HepG2 (cell line): ENCODE results near the gene WNK1. TPM values are rescaled to one million over a fixed set of nuclear protein-coding genes. Genes with fewer than 3 reads are reported as not detected.

Source experiments
- ATAC-seq: fragments of 200-7000 bp; cut with Tn5 transposase; 3 replicates; pipeline ENCODE4 v1.9.1; 2020; ENCODE audit warnings: mild to moderate bottlenecking, moderate library complexity
- BruUV-seq: library from RNA; stranded (reverse); fragments of 400-500 nt; replicated peaks from 2 replicates; lab custom pipeline; 2021; lab: Mats Ljungman, UMichigan
- CTCF ChIA-PET: fragments of 300-600 bp; formaldehyde crosslinking; extraction: SDS; loops from one replicate; lab custom pipeline; 2021; ENCODE audit warnings: low total read pairs, inconsistent platforms, low intra/inter-chr PET ratio; lab: Yijun Ruan, JAX
- POLR2A ChIA-PET: fragments of 350-600 bp; sonication (Branson Sonifier 250); formaldehyde crosslinking; loops from one replicate; lab custom pipeline; 2020; ENCODE audit warnings: antibody characterized with exemption, inconsistent platforms; lab: Yijun Ruan, JAX
- DNase-seq: peaks from one replicate; pipeline ENCODE4 v3.0.0-alpha.2; 2015; ENCODE audit warnings: low spot score
- FAIRE-seq: peaks from 3 replicates; lab custom pipeline; 2011; peaks lifted over from hg19 to GRCh38; lab: Jason Lieb, UNC
- H2AFZ ChIP-seq: one replicate; pipeline ENCODE4 v1.6.1; 2011; ENCODE audit warnings: low read length, inconsistent platforms
- H3K27ac ChIP-seq: fragments of 300-600 bp; 3 replicates; pipeline ENCODE4 v1.8.0; 2011; ENCODE audit warnings: mixed run types, mild to moderate bottlenecking, mixed read lengths, low read length, inconsistent platforms; ENCODE audit not compliant: insufficient read depth; ENCODE audit errors: extremely low read length
- H3K27me3 ChIP-seq, 2 experiments: fragments of 200-600 bp in 1 of 2; 2 replicates in 1 of 2; 3 replicates in 1 of 2; pipeline versions ENCODE4 v1.6.0 to v1.8.0; 2011; ENCODE audit warnings: low read length in 2 of 2, mild to moderate bottlenecking in 2 of 2, moderate library complexity in 2 of 2, inconsistent platforms in 1 of 2; ENCODE audit not compliant: insufficient read depth in 2 of 2, control insufficient read depth in 1 of 2
- H3K36me3 ChIP-seq, 2 experiments: fragments of 200-600 bp in 1 of 2; replicated peaks in 1 of 2; 2 replicates in 1 of 2; 3 replicates in 1 of 2; pipeline versions ENCODE4 v1.5.1 to v1.8.0; 2011; ENCODE audit warnings: low read length in 2 of 2, inconsistent platforms in 1 of 2; ENCODE audit not compliant: insufficient read depth in 2 of 2, control insufficient read depth in 1 of 2
- H3K4me1 ChIP-seq: 2 replicates; pipeline ENCODE4 v1.5.1; 2012; ENCODE audit warnings: low read length, inconsistent platforms; ENCODE audit not compliant: insufficient read depth
- H3K4me2 ChIP-seq: 2 replicates; pipeline ENCODE4 v1.6.0; 2011; ENCODE audit warnings: low read depth, low read length, inconsistent platforms
- H3K4me3 ChIP-seq, 3 experiments: fragments of 200-600 bp in 1 of 3; sonication (generic), shearing (Covaris generic) in 1 of 3; replicated peaks in 1 of 3; 2 replicates each; pipeline ENCODE4 v1.5.1; 2011 to 2016; ENCODE audit warnings: low read length in 3 of 3, inconsistent platforms in 2 of 3, low read depth in 2 of 3, mild to moderate bottlenecking in 2 of 3, control low read depth in 1 of 3, mixed read lengths in 1 of 3; ENCODE audit not compliant: insufficient read depth in 1 of 3
- H3K79me2 ChIP-seq: one replicate; pipeline ENCODE4 v1.6.1; 2011; ENCODE audit warnings: low read length, inconsistent platforms; ENCODE audit not compliant: insufficient read depth
- H3K9ac ChIP-seq: 2 replicates; pipeline ENCODE4 v1.6.0; 2011; ENCODE audit warnings: mild to moderate bottlenecking, low read depth, low read length, inconsistent platforms; ENCODE audit not compliant: insufficient read depth
- H3K9me3 ChIP-seq: 2 replicates; pipeline ENCODE4 v1.5.1; 2012; ENCODE audit warnings: mild to moderate bottlenecking, low read length
- H4K20me1 ChIP-seq: 2 replicates; pipeline ENCODE4 v1.6.0; 2011; ENCODE audit warnings: inconsistent platforms, mild to moderate bottlenecking, low read length, moderate library complexity; ENCODE audit not compliant: insufficient read depth
- CBX2 ChIP-seq, 2 experiments: fragments of 200-600 bp in 1 of 2; sonication (generic); formaldehyde crosslinking in 1 of 2; IDR thresholded peaks; 2 replicates each; pipeline versions ENCODE4 v1.7.0 to v1.8.1; 2018 to 2022; ENCODE audit warnings: low read depth in 2 of 2, low read length in 1 of 2, mild to moderate bottlenecking in 1 of 2, missing genetic modification reagents in 1 of 2
- JDP2 ChIP-seq: sonication (generic); formaldehyde crosslinking; IDR thresholded peaks from 2 replicates; pipeline ENCODE4 v1.8.1; 2022; ENCODE audit warnings: missing genetic modification reagents, borderline replicate concordance
- JUN ChIP-seq: sonication (generic); formaldehyde crosslinking; IDR thresholded peaks from 2 replicates; pipeline ENCODE4 v1.4.0; 2020; ENCODE audit warnings: mild to moderate bottlenecking, missing genetic modification reagents
- KLF12 ChIP-seq: sonication (generic); formaldehyde crosslinking; IDR thresholded peaks from 2 replicates; pipeline ENCODE4 v1.4.0; 2020; ENCODE audit warnings: missing genetic modification reagents, borderline replicate concordance
- NAIF1 ChIP-seq: sonication (generic); formaldehyde crosslinking; IDR thresholded peaks from 2 replicates; pipeline ENCODE4 v1.5.0; 2020; ENCODE audit warnings: mild to moderate bottlenecking, missing genetic modification reagents, borderline replicate concordance
- YEATS4 ChIP-seq: sonication (generic); formaldehyde crosslinking; IDR thresholded peaks from 2 replicates; pipeline ENCODE4 v1.4.0; 2020; ENCODE audit warnings: missing genetic modification reagents, borderline replicate concordance
- ZFX ChIP-seq: sonication (generic); formaldehyde crosslinking; IDR thresholded peaks from 2 replicates; pipeline ENCODE4 v1.4.0; 2020; ENCODE audit warnings: mild to moderate bottlenecking, low read depth, missing genetic modification reagents, moderate library complexity
- ZNF224 ChIP-seq: sonication (generic); formaldehyde crosslinking; IDR thresholded peaks from 2 replicates; pipeline ENCODE4 v1.5.0; 2020; ENCODE audit warnings: mild to moderate bottlenecking, missing genetic modification reagents
- ZNF468 ChIP-seq: sonication (generic); formaldehyde crosslinking; IDR thresholded peaks from 2 replicates; pipeline ENCODE4 v1.8.0; 2022; ENCODE audit warnings: mild to moderate bottlenecking, moderate library complexity, missing genetic modification reagents
- ZNF484 ChIP-seq: sonication (generic); formaldehyde crosslinking; IDR thresholded peaks from 2 replicates; pipeline ENCODE4 v1.5.1; 2020; ENCODE audit warnings: mild to moderate bottlenecking, low read depth, missing genetic modification reagents, borderline replicate concordance
- ZNF614 ChIP-seq: IDR thresholded peaks from 2 replicates; pipeline ENCODE4 v1.6.1; 2018; ENCODE audit warnings: missing biosample characterization, missing genetic modification reagents, inconsistent platforms, borderline replicate concordance
- WGBS: methylation state at CpG from one replicate; pipeline ENCODE4 v1.1.6; 2017; ENCODE audit warnings: low lambda C conversion rate; 5-methylcytosine and 5-hydroxymethylcytosine counted together
- in situ Hi-C: cut with HindIII; loops from 2 replicates; pipeline ENCODE4 v1.10.0; 2017; ENCODE audit warnings: low pct_unique_long_range_greater_than_20kb; ENCODE audit not compliant: extremely low pct_ligation_motif_present
- intact Hi-C: fragments of 100-400 bp; cut with micrococcal nuclease; formaldehyde crosslinking; loops from one replicate; pipeline ENCODE4 v1.10.0; 2022; ENCODE audit not compliant: unreplicated experiment
- polyA plus RNA-seq, 8 experiments: library from polyadenylated mRNA; depleted of rRNA in 3 of 8; stranded (reverse) in 7 of 8; unstranded in 1 of 8; fragments of >200 nt; fragmentation: Illumina TruSeq in 4 of 8; extraction: Trizol in 4 of 8; gene quantifications; 2 replicates each; pipeline versions ENCODE4 v1.2.1 to v1.2.3, GENCODE V29; 2011 to 2016; ENCODE audit warnings: low read depth in 4 of 8, missing spikeins in 1 of 8, mixed read lengths in 1 of 8; ENCODE audit not compliant: insufficient read depth in 1 of 8
- total RNA-seq, 5 experiments: library from RNA; depleted of rRNA; stranded (reverse); fragments of >200 nt; fragmentation: Illumina TruSeq; extraction: Trizol; gene quantifications; 2 replicates each; pipeline ENCODE4 v1.2.3, GENCODE V29; 2016; ENCODE audit warnings: low read depth in 1 of 5
- TF ChIP-seq, protein P1 (sequence below): sonication (generic); formaldehyde crosslinking; IDR thresholded peaks from 2 replicates; pipeline ENCODE4 v1.8.0; 2022; ENCODE audit warnings: mild to moderate bottlenecking, missing genetic modification reagents, moderate library complexity
- TF ChIP-seq, protein P2 (sequence below): IDR thresholded peaks from 2 replicates; pipeline ENCODE4 v1.6.1; 2016; ENCODE audit warnings: missing biosample characterization, missing genetic modification reagents, low read depth

WNK1 gene
- total and polyA plus RNA-seq, 2 of the 13 experiments (the other 11 are each of a cell fraction or from before 2014, with no cell fraction given) = 31.1 to 54.8 TPM

DNA sequence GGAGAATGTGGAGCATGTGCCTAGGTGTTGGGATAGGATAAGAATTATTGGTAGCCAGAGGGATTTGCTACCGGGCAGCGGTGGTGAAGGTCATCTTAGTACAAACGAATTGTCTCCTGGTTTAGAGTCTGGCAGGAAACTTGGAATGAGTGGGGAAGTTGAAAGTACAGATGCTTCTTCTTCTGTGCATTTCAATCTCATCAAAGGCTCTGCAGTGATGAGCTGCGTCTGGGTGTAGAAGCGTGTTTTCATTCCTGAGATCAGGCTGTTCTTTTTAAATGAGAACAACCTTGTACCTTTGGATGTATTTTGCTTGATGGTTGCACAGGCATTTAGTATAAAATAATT lies 2.1 kb downstream of the WNK1 start:
- in situ Hi-C loops = loop anchor here (5.0 to 10.0 kb wide), 2 partner anchors 140 to 182 kb away; no protein-coding TSS in a partner anchor
- no peak for ATAC-seq
- peak overlapping the region; percentile 84 for H3K27ac ChIP-seq
- WGBS = 0% methylated on average over 5 of the region's 5 CpGs
- no TSS peak for BruUV-seq
- intact Hi-C loops = loop anchor here (5.0 kb wide), 1 partner anchor 63 kb away; no protein-coding TSS in a partner anchor
- peak overlapping the region; percentile 80 for H3K9ac ChIP-seq
- peak overlapping the region; percentile 73 to 91 (median 88) for H3K4me3 ChIP-seq
- TF ChIP-seq JDP2 (no peak), JUN (CRISPR knock-in tag) (no peak), ZNF224 (CRISPR knock-in tag) (no peak), KLF12 (CRISPR knock-in tag) (no peak), NAIF1 (no peak), YEATS4 (CRISPR knock-in tag) (no peak), ZNF614 (CRISPR knock-in tag) (no peak), CBX2 (IDR thresholded peaks at IDR 0.05; ENCODE audit: low read depth, low read length) (no peak), CBX2 (CRISPR knock-in tag; IDR thresholded peaks at IDR 0.05; ENCODE audit: low read depth) (no peak), ZNF484 (no peak), ZNF468 (CRISPR knock-in tag) (no peak), ZFX (CRISPR knock-in tag) (no peak)
- TF ChIP-seq, protein P1, sequence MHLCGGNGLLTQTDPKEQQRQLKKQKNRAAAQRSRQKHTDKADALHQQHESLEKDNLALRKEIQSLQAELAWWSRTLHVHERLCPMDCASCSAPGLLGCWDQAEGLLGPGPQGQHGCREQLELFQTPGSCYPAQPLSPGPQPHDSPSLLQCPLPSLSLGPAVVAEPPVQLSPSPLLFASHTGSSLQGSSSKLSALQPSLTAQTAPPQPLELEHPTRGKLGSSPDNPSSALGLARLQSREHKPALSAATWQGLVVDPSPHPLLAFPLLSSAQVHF (CRISPR knock-in tag) = no peak
- TF ChIP-seq, protein P2, sequence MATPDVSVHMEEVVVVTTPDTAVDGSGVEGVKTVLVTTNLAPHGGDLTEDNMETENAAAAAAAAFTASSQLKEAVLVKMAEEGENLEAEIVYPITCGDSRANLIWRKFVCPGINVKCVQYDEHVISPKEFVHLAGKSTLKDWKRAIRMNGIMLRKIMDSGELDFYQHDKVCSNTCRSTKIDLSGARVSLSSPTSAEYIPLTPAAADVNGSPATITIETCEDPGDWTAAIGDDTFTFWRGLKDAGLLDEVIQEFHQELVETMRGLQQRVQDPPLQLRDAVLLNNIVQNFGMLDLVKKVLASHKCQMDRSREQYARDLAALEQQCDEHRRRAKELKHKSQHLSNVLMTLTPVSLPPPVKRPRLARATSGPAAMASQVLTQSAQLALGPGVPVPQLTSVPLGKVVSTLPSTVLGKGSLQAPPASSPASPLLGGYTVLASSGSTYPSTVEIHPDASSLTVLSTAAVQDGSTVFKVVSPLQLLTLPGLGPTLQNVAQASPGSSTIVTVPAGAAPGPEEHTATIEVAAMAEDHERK (CRISPR knock-in tag) = no peak
- TF ChIP-seq, all 625 proteins: peak for 0
- Histone ChIP-seq H3K9me3 (no peaks in the 10 kb centered on the region), H3K4me1 (peaks cover 44% of the 10 kb centered on the region), H3K27me3 (no peaks in the 10 kb centered on the region; a peak in 1 of 5 replicates), H4K20me1 (peaks cover 56% of the 10 kb centered on the region), H2AFZ (no peak overlapping the region), H3K36me3 (no peaks in the 10 kb centered on the region), H3K79me2 (peaks cover 61% of the 10 kb centered on the region), H3K4me2 (peak overlapping the region; percentile 75)
- FAIRE-seq (no peak), DNase-seq (no peak)
- ChIA-PET POLR2A (interaction anchor here (1.1 to 2.9 kb wide), 3 partner anchors 137 to 184 kb away, joined by 3 to 11 read pairs (median 4); no protein-coding TSS in a partner anchor), CTCF (no interaction called here)
